T-helper 1 cell treated with Interleukin-12 subunit alpha and Interleukin-12 subunit beta and Interleukin-4 antibody, amounts not matched to agents 30 ng/mL and 1 ng/mL, for 36 hours (primary cell): ENCODE results near the gene TBC1D7. TPM values are rescaled to one million over a fixed set of nuclear protein-coding genes. Genes with fewer than 3 reads are reported as not detected.

ENCODE experiments used
- intact Hi-C: fragments of 100-400 bp; cut with micrococcal nuclease; formaldehyde crosslinking; loops from one replicate; pipeline ENCODE4 v1.15.1; 2024
- total RNA-seq: library from RNA; stranded (reverse); gene quantifications from 2 replicates; pipeline ENCODE4 v1.2.3, GENCODE V29; 2022

TBC1D7 gene
- total RNA-seq, 1 donor from 2014 or later = 24.0 TPM

DNA sequence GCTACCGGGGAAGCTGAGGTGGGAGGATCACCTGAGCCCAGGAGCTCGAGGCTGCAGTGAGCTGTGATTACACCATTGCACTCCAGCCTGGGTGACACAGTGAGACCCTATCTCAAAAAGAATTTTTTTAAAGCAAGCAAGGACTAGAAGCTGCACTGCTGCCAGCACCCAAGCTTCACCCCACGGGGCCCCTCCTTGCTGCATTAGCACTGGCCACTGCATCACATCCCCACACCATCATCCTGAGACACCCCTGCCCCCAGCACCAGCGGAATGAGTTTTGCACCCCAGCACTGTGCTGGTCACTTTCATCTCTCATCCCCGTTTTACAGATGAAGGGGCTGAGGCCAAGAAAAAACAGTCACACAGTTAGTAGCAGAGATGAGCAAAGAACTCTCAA lies 30.9 kb downstream of the TBC1D7 start:
- intact Hi-C loops = no loop called here

DNA sequence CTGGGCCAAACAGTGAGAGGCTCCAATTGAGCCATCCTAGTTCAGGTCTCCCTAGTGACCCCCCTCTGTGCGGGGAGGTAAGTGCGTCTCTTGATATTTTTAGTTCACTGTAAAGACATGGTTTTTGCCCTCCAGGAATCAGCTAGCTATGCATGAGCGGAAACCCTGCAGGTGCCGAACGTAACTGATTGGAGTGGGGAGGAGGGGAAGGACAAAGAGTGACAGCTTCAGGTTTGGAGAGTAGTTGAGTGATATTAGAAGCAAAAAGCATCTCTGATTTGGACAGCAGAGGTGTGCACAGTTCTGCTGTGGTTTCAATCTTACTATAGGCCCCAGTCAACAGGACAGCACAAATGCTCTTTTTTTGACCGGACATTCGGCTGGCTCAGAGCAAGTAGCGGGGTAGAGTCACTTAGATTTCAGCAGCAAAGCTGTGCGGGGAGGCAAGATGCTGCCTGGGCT lies 31.8 kb downstream of the TBC1D7 start:
- intact Hi-C loops = no loop called here

DNA sequence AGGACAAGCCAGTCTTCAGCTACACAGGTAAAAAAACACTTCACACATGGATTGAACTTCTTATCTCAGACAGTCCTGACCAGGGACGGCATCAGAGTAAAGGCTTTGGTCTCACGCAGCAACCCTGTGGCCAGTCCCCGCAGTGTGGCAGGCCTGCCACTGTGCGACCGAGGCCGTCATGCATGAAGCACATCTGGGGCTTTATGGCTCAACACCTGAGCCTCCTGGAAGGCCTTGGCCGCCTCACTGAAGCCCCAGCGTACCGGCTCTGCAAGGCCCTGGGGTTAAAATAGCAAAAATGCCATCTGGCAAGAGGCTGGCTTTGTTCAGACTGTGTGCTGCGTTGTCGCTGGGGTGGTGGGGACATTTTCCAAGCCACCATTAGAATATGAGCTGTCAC lies 32.8 kb downstream of the TBC1D7 start:
- intact Hi-C loops = no loop called here

DNA sequence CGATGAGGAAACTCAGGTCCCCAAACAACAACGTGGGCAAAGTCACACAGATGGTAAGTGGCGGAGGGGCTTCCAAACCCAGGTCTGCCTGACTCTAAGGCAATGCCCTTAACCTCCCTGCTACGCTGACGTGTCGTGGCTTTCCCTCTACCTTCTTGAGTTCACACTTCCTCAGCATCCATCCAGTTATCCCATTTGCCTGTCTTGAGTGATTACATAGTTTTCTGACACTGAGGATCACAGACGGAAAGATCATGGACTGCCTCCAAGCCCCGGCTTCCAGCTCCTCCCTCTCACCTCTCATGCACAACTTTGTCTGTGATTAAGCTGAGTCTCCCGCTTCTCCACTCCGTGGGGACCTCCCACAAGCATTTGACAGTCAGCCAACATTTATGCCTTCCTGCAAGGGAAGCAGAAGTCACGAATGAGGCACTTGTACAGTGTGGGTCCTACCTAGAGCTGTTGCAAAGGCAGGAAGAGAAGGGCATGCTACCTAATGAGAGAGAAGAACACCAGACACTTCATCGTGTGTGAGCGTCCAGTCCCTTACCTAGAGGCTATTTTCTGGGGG lies 33.8 kb downstream of the TBC1D7 start:
- intact Hi-C loops = no loop called here

DNA sequence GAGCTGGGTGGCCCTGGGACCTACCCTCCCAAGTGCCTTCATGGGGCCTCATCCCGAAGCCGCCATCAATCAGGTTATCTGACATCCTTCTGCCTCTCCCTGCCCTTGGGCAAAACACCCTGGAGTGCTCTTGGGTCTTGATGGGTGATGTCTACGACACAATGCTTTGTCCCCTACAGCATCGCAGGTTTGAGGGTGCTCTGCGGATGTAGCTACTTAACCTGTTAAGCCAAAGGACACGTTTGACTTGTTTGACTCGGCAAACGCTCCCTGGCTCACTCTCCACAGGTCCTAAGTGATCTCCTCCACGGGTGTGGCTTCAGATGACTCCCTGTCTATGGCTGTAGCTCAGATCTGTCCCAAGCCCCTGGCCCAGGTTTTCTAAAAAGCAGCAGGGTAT lies 35.6 kb downstream of the TBC1D7 start:
- intact Hi-C loops = no loop called here

DNA sequence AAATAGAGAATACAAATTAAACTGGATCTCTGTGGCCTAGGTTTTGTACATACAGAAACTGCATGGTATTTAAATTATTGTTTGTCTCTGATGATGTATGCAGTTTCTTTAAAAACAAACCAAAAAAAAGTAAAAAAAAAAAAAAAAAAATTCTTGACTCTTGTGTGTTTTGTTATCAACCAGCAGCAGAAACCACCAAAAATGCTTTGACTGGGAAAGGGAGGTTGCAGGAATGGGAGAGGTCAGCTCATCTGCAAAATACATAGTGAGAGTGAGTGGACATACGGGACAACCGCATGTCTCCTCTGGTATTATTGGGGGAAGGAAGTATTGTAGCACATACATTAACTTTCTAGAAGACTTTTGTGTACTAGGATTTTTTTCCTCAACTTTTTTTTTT lies 38.0 kb downstream of the TBC1D7 start:
- intact Hi-C loops = no loop called here

DNA sequence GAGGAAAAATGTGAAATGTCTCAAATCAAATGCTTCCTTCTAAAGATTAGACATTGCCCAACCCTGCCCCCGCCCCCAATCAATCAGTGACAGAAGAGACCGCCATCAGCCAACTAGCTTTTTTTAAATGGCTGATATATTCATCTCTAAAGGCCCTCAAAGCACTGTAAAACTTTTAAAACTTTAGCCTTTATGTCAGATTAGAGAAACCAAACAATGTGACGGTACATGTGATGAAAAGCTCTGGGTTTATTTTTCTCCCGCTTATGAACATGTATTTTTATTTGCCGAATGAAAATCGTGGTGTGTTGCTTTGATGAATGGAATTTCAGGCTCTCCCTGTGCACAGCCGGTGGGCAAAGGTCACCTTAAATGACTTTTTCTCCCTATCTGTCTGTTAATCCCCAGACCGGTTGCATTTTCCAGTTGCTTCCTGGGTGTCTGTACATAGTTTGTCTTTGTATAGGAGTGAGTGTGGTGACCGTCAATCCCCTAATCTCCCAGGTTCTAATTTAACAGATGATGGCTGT lies 38.5 kb downstream of the TBC1D7 start:
- intact Hi-C loops = no loop called here

DNA sequence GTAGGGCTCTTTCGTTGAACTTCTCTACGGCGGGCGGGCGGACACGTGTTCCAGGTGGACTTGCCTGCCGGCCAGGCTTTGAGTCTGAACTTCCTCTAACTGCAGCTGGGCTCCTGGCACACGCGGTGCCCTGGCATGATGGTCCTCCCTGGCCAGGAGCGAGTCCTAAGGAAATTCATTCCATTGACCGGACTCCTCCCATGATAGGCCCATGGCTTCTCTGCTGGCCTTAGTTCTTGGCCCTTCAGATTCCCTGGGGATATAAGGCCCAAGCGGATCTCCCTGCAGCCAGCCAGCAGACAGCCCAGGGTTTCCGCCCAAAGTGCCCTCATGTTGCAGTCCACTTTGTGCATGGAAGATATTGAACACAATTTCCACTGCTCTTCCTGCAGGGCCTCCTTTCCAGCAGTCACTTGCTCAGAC lies 39.4 kb downstream of the TBC1D7 start:
- intact Hi-C loops = no loop called here

DNA sequence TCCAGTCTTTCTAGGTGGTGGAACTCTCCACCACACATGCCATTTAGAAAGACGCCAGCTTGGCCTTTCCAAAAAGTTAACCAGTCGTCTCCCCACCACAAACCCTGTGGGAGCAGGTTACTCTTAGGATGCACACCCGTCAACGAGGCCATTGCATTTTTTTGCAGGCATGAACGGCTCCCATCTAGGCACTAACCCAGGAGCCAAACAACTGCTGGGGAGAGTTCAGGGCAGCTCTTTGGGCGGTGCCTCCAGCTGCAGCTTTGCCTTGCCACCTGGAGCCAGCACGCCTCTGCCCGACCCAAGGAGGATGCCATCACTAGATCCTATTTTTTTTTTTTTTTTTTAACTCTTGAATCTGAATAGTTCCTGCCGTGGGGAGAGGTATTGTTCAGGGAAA lies 39.9 kb downstream of the TBC1D7 start:
- intact Hi-C loops = no loop called here

DNA sequence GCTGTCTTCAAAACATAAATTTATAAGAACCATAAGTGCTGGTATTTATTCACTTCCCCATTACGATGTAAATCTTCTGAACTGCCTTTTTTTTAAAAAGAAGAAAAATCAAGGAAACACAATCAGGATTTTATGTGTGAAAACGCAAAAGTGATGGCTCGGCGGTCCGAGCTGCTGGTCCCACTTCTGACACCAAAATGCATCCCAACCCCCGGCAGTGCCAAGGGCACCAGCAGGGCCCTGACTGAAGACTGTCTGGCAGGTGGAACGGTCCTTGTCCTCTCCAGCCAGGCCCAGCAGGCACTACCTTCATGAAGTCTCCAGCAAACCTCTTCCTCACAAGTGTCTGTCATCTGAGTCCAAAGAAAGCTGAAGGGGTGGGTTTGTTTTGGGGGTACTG lies 41.2 kb downstream of the TBC1D7 start:
- intact Hi-C loops = no loop called here

DNA sequence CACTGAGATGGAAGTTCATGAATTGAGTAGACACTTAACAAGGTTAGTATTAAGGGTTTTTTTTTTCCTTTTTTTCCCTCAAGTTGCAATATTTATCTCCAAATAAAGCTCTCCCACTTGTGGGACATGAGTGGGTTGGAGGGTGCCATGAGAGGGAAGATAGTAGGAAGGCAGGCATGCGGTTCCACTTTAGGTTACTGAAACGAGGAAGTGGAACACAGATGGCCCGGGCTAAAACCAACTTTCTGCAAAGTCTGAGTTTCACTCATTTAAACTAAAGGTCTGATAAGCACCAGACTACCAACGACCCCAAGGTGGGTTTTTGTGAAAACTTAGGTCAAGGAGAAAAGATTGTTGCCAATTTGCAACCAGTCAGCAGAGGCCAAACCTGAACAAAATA lies 42.2 kb downstream of the TBC1D7 start:
- intact Hi-C loops = no loop called here

DNA sequence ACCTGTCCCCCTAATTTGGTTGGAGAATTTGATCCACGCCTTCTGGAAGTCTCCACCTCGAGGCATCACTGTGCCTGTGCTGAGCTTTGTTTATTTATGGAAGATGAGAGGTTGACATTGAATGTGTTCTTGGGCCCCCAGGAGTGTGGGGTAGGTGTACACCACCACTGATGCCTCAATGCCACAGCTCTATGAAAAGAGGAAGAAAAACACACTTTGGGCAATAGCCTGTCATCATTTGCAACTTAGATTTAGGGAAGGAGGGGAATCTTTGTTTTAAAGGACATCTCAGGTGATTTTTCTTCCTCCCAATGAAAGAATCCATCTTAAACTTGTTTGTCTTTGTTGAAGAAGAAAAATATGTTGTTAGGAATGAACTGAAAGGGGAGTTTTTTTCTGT lies 42.6 kb downstream of the TBC1D7 start:
- intact Hi-C loops = no loop called here

DNA sequence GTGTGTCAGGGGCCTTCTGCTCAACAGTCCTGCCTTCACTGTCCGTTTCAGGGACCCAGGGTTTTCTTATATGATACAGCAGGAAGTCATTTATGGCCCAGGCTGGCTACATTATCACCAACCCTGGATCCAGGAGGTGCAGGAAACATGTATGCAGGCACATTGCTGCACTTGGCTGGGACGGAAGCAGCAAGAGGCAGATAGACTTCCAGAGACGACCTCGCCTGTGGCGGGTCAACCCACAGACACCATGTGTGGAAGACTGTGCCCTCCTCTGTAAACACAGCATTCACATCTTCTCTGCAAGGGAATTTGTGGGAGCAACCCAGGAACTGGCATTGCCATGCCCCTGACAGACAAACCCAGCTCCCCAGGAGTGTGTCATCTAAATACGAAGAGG lies 43.7 kb downstream of the TBC1D7 start:
- intact Hi-C loops = no loop called here

DNA sequence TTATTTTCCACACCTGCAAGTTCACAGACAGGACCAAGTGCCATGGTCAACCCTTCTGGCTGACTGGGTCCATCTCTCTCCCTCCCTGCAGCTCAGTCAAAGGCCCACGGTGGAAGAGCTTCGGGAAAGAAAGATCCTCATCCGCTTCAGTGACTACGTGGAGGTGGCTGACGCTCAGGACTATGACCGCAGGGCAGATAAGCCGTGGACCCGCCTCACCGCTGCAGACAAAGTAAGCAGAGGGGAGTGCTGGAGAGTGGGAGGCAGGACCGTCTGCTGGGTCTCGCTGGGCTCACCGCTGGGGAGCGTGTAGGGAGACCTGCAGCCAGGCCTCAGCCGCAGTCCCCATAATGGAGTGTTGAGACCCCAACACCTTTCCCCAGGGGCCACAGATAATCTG lies 45.0 kb downstream of the TBC1D7 start:
- intact Hi-C loops = no loop called here

DNA sequence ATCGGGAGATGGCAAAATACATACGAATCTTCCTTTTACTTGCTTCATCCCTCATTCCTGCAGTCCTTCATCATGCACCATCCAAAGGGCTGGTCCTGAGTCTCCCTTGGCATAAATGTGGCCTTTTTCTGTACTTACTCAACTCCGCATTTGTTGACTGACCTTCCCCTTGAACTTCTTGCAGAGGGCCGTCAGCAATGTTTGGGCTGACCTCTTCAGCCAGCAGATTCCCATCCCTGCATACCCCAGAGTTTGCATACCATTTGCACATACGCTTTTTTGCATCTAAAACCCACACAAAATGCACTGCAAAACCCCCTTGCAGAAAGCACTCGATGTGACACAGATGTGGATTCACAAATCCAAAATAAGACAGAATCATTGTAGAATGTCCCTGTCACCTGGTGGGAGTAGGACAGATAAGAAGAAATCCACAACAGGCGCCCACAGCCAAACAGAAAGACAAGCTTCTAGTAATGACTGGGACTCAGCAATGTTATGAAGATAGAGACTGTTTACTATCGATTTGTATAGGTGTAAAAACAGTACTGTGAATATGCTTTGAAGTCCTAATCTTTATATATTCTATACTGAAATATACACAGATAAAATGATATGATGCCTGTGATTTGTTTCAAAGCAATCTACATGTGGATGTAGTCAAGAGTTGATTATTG lies 45.8 kb downstream of the TBC1D7 start:
- intact Hi-C loops = no loop called here

DNA sequence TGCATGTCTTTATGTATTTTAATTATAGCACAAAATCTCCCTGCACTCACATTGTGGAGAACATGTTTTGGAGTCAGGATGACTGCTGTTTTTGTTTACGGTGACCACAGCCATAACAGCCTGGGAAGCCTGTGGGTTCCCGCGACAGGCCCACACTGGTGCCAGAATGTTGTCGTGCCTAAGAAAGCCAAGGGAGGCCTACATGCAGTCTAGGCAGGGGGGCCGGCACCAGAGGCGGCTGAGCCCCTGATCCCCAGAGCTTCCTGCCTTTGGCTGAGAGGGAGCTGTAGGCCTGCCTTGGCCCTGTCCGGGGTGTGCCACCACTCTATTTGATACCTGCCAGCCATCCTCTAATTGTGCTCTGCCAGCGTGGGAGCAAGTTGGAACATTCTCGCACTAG lies 46.7 kb downstream of the TBC1D7 start:
- intact Hi-C loops = no loop called here

DNA sequence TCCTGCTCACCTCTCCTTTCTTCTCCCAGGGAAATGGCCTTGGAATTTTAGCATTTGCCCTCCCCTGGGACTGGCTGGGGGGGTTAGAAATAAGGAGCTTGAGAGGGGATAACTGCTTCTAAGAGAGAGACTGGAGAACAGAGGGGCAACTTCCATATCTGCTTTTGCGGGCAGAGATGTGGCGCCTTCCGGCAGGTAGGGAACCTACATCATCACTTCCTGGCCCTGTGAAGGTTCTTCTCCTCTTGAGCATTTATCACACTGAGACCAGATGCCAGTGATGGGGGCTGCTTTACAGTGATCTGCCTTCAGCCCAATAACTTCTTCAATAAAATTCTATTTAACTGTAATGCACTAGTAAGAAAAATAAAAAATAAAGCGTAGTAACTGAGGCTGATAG lies 48.1 kb downstream of the TBC1D7 start:
- intact Hi-C loops = no loop called here

DNA sequence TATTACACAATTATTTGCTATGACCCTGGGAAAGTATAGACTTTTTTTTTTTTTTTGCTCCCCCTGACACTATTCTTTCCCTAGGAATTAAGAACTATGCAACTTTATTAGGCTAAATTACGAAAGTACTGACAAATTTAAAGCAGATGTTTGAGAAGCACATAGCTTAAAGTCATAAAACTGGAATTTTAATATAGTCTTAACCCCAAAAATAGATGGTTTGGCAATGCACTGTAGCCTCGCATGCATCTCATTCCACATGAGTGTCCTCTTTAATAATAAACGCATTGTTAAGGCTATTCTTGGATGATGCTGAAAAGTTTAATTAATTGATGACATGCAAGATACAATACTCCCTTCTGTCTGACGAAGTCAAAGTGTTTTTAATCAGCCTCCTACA lies 49.3 kb downstream of the TBC1D7 start:
- intact Hi-C loops = no loop called here

DNA sequence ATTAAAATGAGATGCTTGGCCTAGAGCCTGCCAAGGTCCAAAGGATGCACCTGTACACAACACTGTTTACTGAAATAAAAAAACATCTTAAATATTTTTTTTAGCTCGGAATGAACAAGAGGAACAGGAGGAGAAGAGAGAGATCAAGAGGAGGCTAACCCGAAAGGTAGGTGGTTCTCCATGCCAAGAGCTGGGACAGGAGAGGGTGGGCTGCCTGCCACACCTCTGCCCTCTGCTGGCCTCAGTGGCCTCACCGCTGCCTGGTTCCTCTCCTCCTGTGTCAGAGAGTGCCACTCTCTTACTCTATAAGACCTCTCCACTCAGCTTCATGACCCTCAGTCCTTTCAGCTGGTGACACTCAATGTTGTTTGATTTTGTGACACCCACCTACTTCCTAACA lies 50.2 kb downstream of the TBC1D7 start:
- intact Hi-C loops = no loop called here

DNA sequence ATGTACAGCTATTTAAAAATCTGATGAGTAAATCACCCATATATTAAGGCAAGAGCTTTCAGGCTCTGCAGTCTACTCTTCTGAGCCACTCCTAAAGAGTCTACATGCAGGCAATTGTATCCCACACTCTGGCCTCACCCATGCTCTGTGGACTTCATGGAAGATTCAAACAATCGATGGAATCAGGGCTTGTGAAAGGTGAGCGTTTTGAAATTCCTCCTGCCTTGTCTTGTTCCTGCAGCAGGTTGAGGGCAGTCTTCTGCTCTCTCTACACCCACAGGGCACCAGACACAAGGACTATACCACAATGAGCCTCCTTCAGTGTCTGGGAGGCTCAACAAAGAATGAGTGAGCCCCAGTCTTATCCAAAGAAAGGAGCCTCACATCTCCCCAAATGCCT lies 51.1 kb downstream of the TBC1D7 start:
- intact Hi-C loops = no loop called here

DNA sequence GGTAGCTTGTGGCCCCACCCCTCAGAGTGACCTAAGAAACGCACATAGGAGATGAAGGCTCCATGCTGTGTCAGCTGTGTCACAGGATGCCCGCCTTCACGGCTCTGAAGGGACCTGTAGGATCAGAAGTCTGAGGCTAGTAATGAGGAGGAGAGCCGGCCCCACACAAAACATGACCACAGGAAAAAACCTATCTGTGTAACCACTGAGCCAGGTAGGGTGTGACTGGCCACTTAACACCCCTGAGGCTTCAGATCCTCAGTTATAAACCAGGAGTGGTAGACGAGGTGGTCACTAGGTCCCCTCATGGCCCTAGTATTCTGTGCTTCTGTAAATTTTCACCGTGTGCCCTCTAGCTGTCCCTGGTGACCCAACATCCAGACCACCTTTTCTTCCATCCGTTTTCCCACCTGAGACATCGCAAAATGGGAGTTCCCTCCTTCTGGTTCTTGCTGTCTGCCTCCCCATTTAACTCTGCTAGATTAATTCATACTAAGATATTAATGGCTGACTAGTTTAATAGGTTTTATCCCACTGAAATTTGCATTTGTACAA lies 52.8 kb downstream of the TBC1D7 start:
- intact Hi-C loops = no loop called here

DNA sequence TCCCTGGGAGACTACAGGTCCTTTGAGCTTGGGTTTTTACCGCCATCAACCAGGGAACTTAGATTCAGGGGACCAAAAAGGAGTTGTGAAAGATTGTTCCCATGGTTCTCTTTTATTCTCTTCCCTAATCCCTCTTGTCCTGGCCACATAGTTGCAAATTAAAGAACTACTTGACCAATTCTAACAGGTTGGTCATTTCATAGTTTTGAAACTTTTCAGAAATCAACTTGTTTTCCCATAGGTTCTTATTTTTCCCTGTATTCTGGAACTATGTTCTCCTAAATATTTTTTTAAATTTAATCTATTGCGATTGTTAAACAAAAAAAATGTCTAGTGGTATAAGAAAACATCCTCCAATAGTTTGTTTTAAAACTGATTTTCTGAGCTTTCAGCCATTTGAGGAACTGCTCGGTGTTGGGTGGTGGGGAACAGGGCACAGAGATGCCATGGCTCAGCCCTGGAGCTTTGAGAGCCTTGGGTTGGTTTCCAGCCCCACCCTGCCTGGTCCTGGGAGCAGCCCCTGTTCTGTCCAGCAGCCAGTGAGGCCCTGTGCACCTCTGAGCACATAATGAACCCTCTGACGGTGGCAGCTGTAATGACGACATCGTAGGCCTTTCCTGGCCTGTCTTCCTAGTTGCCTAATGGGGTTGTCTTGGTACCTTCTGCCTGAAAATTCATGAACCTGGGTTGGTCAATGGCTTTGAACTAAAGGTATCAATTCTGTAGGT lies 53.5 kb downstream of the TBC1D7 start:
- intact Hi-C loops = loop anchor here (1.0 kb wide), 1 partner anchor 53 kb away; the partner anchor contains the start of gene TBC1D7
